HG03469 (cell line): ENCODE data around the gene WDR33.

Experiments
- ATAC-seq: cut with Tn5 transposase; IDR thresholded peaks from one replicate; pipeline ENCODE4 v1.9.1; 2021; ENCODE audit warnings: mild to moderate bottlenecking, moderate library complexity, moderate number of reproducible peaks; ENCODE audit not compliant: unreplicated experiment

The WDR33 gene

GRCh38 chr2:127659408-127660290 lies 151.3 kb downstream of the WDR33 start:
- no peak for ATAC-seq

GRCh38 chr2:127658641-127659407 lies 152.1 kb downstream of the WDR33 start:
- ATAC-seq = no peak

- no peak for ATAC-seq
These were observed 152.8 kb downstream of the WDR33 start for GRCh38 chr2:127658146-127658545.

- ATAC-seq = no peak
These were observed 153.8 kb downstream of the WDR33 start for GRCh38 chr2:127657232-127657595.

GRCh38 chr2:127656569-127657231 lies 154.3 kb downstream of the WDR33 start:
- no peak for ATAC-seq

GRCh38 chr2:127655209-127656073 lies 155.5 kb downstream of the WDR33 start:
- ATAC-seq = no peak

GRCh38 chr2:127654838-127655175 lies 156.2 kb downstream of the WDR33 start:
- ATAC-seq = no peak

GRCh38 chr2:127654084-127654837 lies 156.7 kb downstream of the WDR33 start:
- no peak for ATAC-seq

- no peak for ATAC-seq
These were observed 157.4 kb downstream of the WDR33 start for GRCh38 chr2:127653421-127654083.

GRCh38 chr2:127652786-127653357 lies 158.1 kb downstream of the WDR33 start:
- ATAC-seq = no peak

- no peak for ATAC-seq
These were observed 158.9 kb downstream of the WDR33 start for GRCh38 chr2:127651971-127652550.

- no peak for ATAC-seq
These were observed 159.6 kb downstream of the WDR33 start for GRCh38 chr2:127651381-127651809.
